ENCODE measurements around the gene SEC11C.

GRCh38 chr18:59172664-59173249, 33.1 kb downstream of the SEC11C start:
- TF ChIP-seq CTCF (IDR thresholded peaks at IDR 0.05; ENCODE audit: low read depth, low read length) (no peak), POLR2A (IDR thresholded peaks at IDR 0.05; ENCODE audit: extremely low read depth, insufficient read length) (no peak), MAX (IDR thresholded peaks at IDR 0.05; ENCODE audit: low read depth, low read length) (no peak), MYC (IDR thresholded peaks at IDR 0.05; ENCODE audit: low read depth, low read length) (no peak)

Measured in NB4 (cell line).